IMR-90 (cell line): ENCODE data around the gene PDLIM5. TPM values are rescaled to one million over a fixed set of nuclear protein-coding genes. Genes with fewer than 3 reads are reported as not detected.

Experiments used
- ATAC-seq: fragments of 200-7000 bp; cut with Tn5 transposase; 2 replicates; pipeline ENCODE4 v1.9.1; 2020; ENCODE audit warnings: low read depth, mild to moderate bottlenecking, moderate library complexity
- BruUV-seq: library from RNA; stranded (reverse); fragments of 400-500 nt; replicated peaks from 2 replicates; lab custom pipeline; 2021; lab: Mats Ljungman, UMichigan
- CTCF ChIA-PET: fragments of 300-600 bp; formaldehyde crosslinking; extraction: SDS; loops from one replicate; lab custom pipeline; 2021; ENCODE audit warnings: antibody characterized with exemption; lab: Yijun Ruan, JAX
- POLR2A ChIA-PET: fragments of 300-600 bp; sonication (Branson Sonifier 250); formaldehyde crosslinking; loops from one replicate; lab custom pipeline; 2022; ENCODE audit warnings: antibody characterized with exemption; ENCODE audit not compliant: unreplicated experiment; lab: Charles Lee
- DNase-seq: peaks from one replicate; pipeline ENCODE4 v3.0.0; 2013
- H2AFZ ChIP-seq: replicated peaks from 2 replicates; pipeline ENCODE3; 2013; ENCODE audit warnings: low read length, mild to moderate bottlenecking; ENCODE audit not compliant: poor library complexity
- H2AK5ac ChIP-seq: 2 replicates; pipeline ENCODE4 v1.6.1; 2013; ENCODE audit warnings: low read depth, low read length, inconsistent platforms
- H2AK9ac ChIP-seq: replicated peaks from 2 replicates; pipeline ENCODE3; 2013; ENCODE audit warnings: mild to moderate bottlenecking, low read depth, low read length, moderate library complexity; ENCODE audit not compliant: poor library complexity
- H2BK120ac ChIP-seq: 2 replicates; pipeline ENCODE4 v1.6.1; 2013; ENCODE audit warnings: low read depth, low read length, inconsistent platforms
- H2BK15ac ChIP-seq: 3 replicates; pipeline ENCODE4 v1.6.1; 2013; ENCODE audit warnings: low read depth, low read length, inconsistent platforms
- H2BK20ac ChIP-seq: 2 replicates; pipeline ENCODE4 v1.6.1; 2013; ENCODE audit warnings: low read depth, mild to moderate bottlenecking, inconsistent platforms, low read length, moderate library complexity
- H2BK5ac ChIP-seq: 2 replicates; pipeline ENCODE4 v1.6.1; 2013; ENCODE audit warnings: mild to moderate bottlenecking, low read depth, low read length, inconsistent platforms; ENCODE audit not compliant: poor library complexity, severe bottlenecking
- H3K14ac ChIP-seq: replicated peaks from 2 replicates; pipeline ENCODE4 v1.6.1; 2013; ENCODE audit warnings: low read depth, low read length, inconsistent platforms
- H3K18ac ChIP-seq: 2 replicates; pipeline ENCODE4 v1.6.1; 2013; ENCODE audit warnings: low read depth, low read length, control low read depth
- H3K23ac ChIP-seq: 2 replicates; pipeline ENCODE4 v1.6.1; 2013; ENCODE audit warnings: low read depth, low read length, inconsistent platforms
- H3K27ac ChIP-seq: 2 replicates; pipeline ENCODE4 v1.5.1; 2013; ENCODE audit warnings: mild to moderate bottlenecking, control low read depth, low read length; ENCODE audit not compliant: insufficient read depth
- H3K27me3 ChIP-seq: 2 replicates; pipeline ENCODE4 v1.6.1; 2013; ENCODE audit warnings: low read length; ENCODE audit not compliant: control insufficient read depth, insufficient read depth
- H3K36me3 ChIP-seq: 2 replicates; pipeline ENCODE4 v1.6.1; 2013; ENCODE audit warnings: low read length, mixed read lengths; ENCODE audit not compliant: control insufficient read depth, insufficient read depth
- H3K4ac ChIP-seq: 2 replicates; pipeline ENCODE4 v1.6.1; 2013; ENCODE audit warnings: low read depth, low read length, inconsistent platforms
- H3K4me1 ChIP-seq: 2 replicates; pipeline ENCODE4 v1.6.1; 2013; ENCODE audit warnings: low read length, mixed read lengths; ENCODE audit not compliant: control insufficient read depth, insufficient read depth
- H3K4me2 ChIP-seq: 2 replicates; pipeline ENCODE4 v1.6.1; 2013; ENCODE audit warnings: low read depth, mild to moderate bottlenecking, control low read depth, low read length, moderate library complexity
- H3K4me3 ChIP-seq: 2 replicates; pipeline ENCODE4 v1.5.1; 2013; ENCODE audit warnings: low read depth, mild to moderate bottlenecking, control low read depth, low read length, moderate library complexity; ENCODE audit not compliant: insufficient read depth
- H3K56ac ChIP-seq: 2 replicates; pipeline ENCODE4 v1.6.1; 2013; ENCODE audit warnings: low read length, inconsistent platforms; ENCODE audit not compliant: insufficient read depth; ENCODE audit errors: extremely low read depth
- H3K79me1 ChIP-seq, 2 experiments: 2 replicates each; pipeline ENCODE4 v1.6.1; 2013; ENCODE audit warnings: low read length in 2 of 2, inconsistent platforms in 1 of 2, low read depth in 1 of 2
- H3K9ac ChIP-seq: 2 replicates; pipeline ENCODE4 v1.6.1; 2013; ENCODE audit warnings: low read depth, low read length, control low read depth
- H3K9me1 ChIP-seq: 2 replicates; pipeline ENCODE4 v1.6.1; 2013; ENCODE audit warnings: low read length, inconsistent platforms; ENCODE audit not compliant: insufficient read depth
- H3K9me3 ChIP-seq: 2 replicates; pipeline ENCODE4 v1.6.1; 2013; ENCODE audit warnings: low read length; ENCODE audit not compliant: control insufficient read depth, insufficient read depth
- H4K20me1 ChIP-seq: 2 replicates; pipeline ENCODE4 v1.6.1; 2013; ENCODE audit warnings: low read length, inconsistent platforms; ENCODE audit not compliant: insufficient read depth
- H4K5ac ChIP-seq: 2 replicates; pipeline ENCODE4 v1.6.1; 2013; ENCODE audit warnings: mild to moderate bottlenecking, low read depth, low read length, control low read depth
- H4K8ac ChIP-seq, 2 experiments: 2 replicates each; pipeline ENCODE4 v1.6.1; 2013; ENCODE audit warnings: low read depth in 2 of 2, low read length in 2 of 2, control low read depth in 1 of 2, inconsistent platforms in 1 of 2
- H4K91ac ChIP-seq: 2 replicates; pipeline ENCODE4 v1.6.1; 2013; ENCODE audit warnings: low read depth, low read length, inconsistent platforms; ENCODE audit not compliant: insufficient read depth
- BHLHE40 ChIP-seq: fragments of 150-350 bp; IDR thresholded peaks from 2 replicates; pipeline ENCODE4 v1.6.1; 2016; ENCODE audit warnings: mild to moderate bottlenecking, low read depth, low read length
- CEBPB ChIP-seq: IDR thresholded peaks from 2 replicates; pipeline ENCODE4 v1.6.1; 2012; ENCODE audit warnings: low read depth, low read length, improper control_type of control experiment
- CHD1 ChIP-seq: IDR thresholded peaks from 2 replicates; pipeline ENCODE4 v1.6.1; 2012; ENCODE audit warnings: low read depth, low read length, improper control_type of control experiment
- FOS ChIP-seq: fragments of 150-350 bp; IDR thresholded peaks from 2 replicates; pipeline ENCODE4 v1.6.1; 2016; ENCODE audit warnings: low read depth, low read length
- NFE2L2 ChIP-seq: fragments of 150-350 bp; IDR thresholded peaks from 2 replicates; pipeline ENCODE4 v1.6.1; 2016; ENCODE audit warnings: low read depth, mild to moderate bottlenecking, low read length
- POLR2A ChIP-seq: IDR thresholded peaks from 2 replicates; pipeline ENCODE4 v1.6.1; 2012; ENCODE audit warnings: mild to moderate bottlenecking, low read depth, low read length
- SMC3 ChIP-seq: fragments of 150-350 bp; IDR thresholded peaks from 2 replicates; pipeline ENCODE4 v1.6.1; 2016; ENCODE audit warnings: low read depth, mild to moderate bottlenecking, antibody characterized with exemption, low read length, moderate library complexity
- WGBS, 2 experiments: methylation state at CpG; one replicate each; pipeline versions ENCODE4 v1.1.5 to v1.1.7; 2013; ENCODE audit warnings: missing lambda C conversion rate in 2 of 2; ENCODE audit not compliant: insufficient read length in 1 of 2; ENCODE audit errors: extremely low coverage in 2 of 2; 5-methylcytosine and 5-hydroxymethylcytosine counted together
- dilution Hi-C: fragments of 300-500 bp; cut with HindIII; formaldehyde crosslinking; loops from one replicate; pipeline ENCODE4 v1.14.3; 2018; ENCODE audit warnings: low sequenced_read_pairs; ENCODE audit not compliant: unreplicated experiment
- in situ Hi-C: fragments of 300-500 bp; cut with MboI; formaldehyde crosslinking; loops from 3 replicates; pipeline ENCODE4 v1.14.3; 2019; ENCODE audit warnings: low sequenced_read_pairs, inconsistent platforms, mixed read lengths
- intact Hi-C: fragments of 100-400 bp; cut with micrococcal nuclease; formaldehyde crosslinking; loops from 2 replicates; pipeline ENCODE4 v1.10.0; 2022
- polyA plus RNA-seq, 3 experiments: library from polyadenylated mRNA; depleted of rRNA; stranded (reverse); fragments of >200 nt; gene quantifications; 2 replicates each; pipeline ENCODE4 v1.2.3, GENCODE V29; 2012; ENCODE audit warnings: low replicate concordance in 1 of 3
- total RNA-seq: library from RNA; depleted of rRNA; stranded (reverse); fragments of >200 nt; gene quantifications from 2 replicates; pipeline ENCODE4 v1.2.3, GENCODE V29; 2012

The PDLIM5 gene
- total and polyA plus RNA-seq, 2 of the 4 experiments (the other 2 are of a cell fraction) = 96.5 to 188 TPM

DNA sequence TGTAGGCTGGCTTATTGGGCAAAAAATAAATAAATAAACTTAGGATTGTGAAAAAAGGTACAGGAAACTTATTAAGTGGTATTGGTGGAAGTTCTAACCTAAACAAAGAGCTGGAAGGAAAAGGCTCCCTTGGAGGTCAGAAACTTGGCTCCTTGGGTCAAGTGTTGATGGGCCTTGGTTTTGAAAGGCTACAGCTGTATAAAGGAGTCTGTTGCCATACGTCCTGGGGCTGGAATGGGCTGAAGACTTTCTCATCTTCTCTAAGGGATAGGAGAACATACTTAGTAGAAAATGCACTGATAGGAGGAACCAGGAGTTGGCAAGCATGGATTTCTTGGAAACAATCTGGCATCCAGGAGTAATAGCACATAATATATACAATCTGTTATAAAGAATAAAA lies 56.6 kb downstream of the PDLIM5 start:
- H3K56ac ChIP-seq = no peak overlapping the region
- H3K23ac ChIP-seq = peak overlapping the region; percentile 83; the same call in 1 of the 2 replicates
- peak overlapping the region; percentile 62 for H3K4me2 ChIP-seq
- peak overlapping the region; percentile 58 for H3K18ac ChIP-seq
- H3K4me1 ChIP-seq = peaks cover 18% of the 10 kb centered on the region
- no peak overlapping the region for H3K9ac ChIP-seq
- peaks cover 7% of the 10 kb centered on the region for H3K9me1 ChIP-seq
- H2BK5ac ChIP-seq = peak overlapping the region; percentile 93
- no peak overlapping the region for H3K4me3 ChIP-seq
- H4K8ac ChIP-seq = peak overlapping the region in 1 of 2 experiments; percentile 48; a peak in 2 of 4 replicates
- H3K79me1 ChIP-seq = peaks cover 10 to 67% of the 10 kb centered on the region in 2 experiments; a peak in 3 of 4 replicates
- peak overlapping the region; percentile 71 for H3K4ac ChIP-seq
- H2BK15ac ChIP-seq = 0 out of 3 replicates have a peak overlapping the region, but pooled peaks have one; percentile 22
- peak overlapping the region; percentile 59; the same call in 1 of the 2 replicates for H4K91ac ChIP-seq
- H2AK5ac ChIP-seq = no peak overlapping the region
- DNase-seq = peak; percentile 21
- no TSS peak for BruUV-seq
- H2AK9ac ChIP-seq = no peak overlapping the region
- ChIA-PET POLR2A (no interaction called here), CTCF (no interaction called here)
- intact Hi-C loops (no loop called here), dilution Hi-C loops (no loop called here), in situ Hi-C loops (no loop called here)
- WGBS, 2 experiments = no CpG with 5 or more reads among the region's 1 CpG
- peaks cover 4% of the 10 kb centered on the region; the same call in 1 of the 2 replicates for H4K20me1 ChIP-seq
- peak overlapping the region; percentile 21; the same call in 1 of the 2 replicates for H4K5ac ChIP-seq
- H3K14ac ChIP-seq = peak overlapping the region; percentile 61
- peak overlapping the region; percentile 69 for H3K27ac ChIP-seq
- H2BK120ac ChIP-seq = peak overlapping the region; percentile 75
- peak; percentile 15 for ATAC-seq
- no peaks in the 10 kb centered on the region for H3K9me3 ChIP-seq
- peak overlapping the region; percentile 65; the same call in 1 of the 2 replicates for H2BK20ac ChIP-seq
- H2AFZ ChIP-seq = no peak overlapping the region
- no peaks in the 10 kb centered on the region for H3K27me3 ChIP-seq
- no peak for TF ChIP-seq CEBPB
- no peak for TF ChIP-seq CHD1
- TF ChIP-seq POLR2A = no peak
- TF ChIP-seq BHLHE40 = no peak
- no peak for TF ChIP-seq NFE2L2
- TF ChIP-seq FOS = no peak
- TF ChIP-seq SMC3 = no peak
- H3K36me3 ChIP-seq = no peaks in the 10 kb centered on the region; the same call in 1 of the 2 replicates
